ENCODE data around the gene ASB7.

- TF ChIP-seq, protein P1, sequence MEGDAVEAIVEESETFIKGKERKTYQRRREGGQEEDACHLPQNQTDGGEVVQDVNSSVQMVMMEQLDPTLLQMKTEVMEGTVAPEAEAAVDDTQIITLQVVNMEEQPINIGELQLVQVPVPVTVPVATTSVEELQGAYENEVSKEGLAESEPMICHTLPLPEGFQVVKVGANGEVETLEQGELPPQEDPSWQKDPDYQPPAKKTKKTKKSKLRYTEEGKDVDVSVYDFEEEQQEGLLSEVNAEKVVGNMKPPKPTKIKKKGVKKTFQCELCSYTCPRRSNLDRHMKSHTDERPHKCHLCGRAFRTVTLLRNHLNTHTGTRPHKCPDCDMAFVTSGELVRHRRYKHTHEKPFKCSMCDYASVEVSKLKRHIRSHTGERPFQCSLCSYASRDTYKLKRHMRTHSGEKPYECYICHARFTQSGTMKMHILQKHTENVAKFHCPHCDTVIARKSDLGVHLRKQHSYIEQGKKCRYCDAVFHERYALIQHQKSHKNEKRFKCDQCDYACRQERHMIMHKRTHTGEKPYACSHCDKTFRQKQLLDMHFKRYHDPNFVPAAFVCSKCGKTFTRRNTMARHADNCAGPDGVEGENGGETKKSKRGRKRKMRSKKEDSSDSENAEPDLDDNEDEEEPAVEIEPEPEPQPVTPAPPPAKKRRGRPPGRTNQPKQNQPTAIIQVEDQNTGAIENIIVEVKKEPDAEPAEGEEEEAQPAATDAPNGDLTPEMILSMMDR (conservative IDR thresholded peaks at IDR 0.05): no peak
- TF ChIP-seq EZH2 (IDR thresholded peaks at IDR 0.05; ENCODE audit: low read depth): no peak
Measured at GRCh38 chr15:100642213-100642949, 40.0 kb downstream of the ASB7 start.

Data from PC-9 (cell line).